ENCODE results near the gene OR5M10.
"Not testable (repeated sequence)": the region's sequence is repeated elsewhere in the genome, so short reads cannot be mapped to it uniquely, and the experiment has no call there.

The OR5M10 gene

DNA sequence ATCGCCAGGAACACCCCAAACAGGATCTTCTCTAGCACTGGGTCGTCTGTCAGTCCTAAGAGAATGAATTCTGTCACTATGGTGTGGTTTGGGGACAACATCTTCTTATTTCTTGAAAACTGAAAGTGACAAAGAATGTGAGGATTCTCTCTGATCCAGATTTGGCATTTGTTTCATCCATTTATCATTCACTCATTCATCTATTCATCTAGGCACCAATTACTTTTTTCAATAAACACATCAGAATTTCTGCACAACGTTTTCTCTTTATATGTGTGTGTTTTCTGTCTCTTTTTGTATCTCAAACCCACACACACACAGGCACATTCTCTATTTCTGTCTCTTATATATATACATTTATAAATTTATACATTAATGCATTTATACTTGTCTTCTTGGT is at the start of gene OR5M10:
OR5M10 (minus strand) TSS at position 101 of the 400 bp plus-strand sequence; CDS start at position 101, 0 bp downstream.
- no peak for DNase-seq

DNA sequence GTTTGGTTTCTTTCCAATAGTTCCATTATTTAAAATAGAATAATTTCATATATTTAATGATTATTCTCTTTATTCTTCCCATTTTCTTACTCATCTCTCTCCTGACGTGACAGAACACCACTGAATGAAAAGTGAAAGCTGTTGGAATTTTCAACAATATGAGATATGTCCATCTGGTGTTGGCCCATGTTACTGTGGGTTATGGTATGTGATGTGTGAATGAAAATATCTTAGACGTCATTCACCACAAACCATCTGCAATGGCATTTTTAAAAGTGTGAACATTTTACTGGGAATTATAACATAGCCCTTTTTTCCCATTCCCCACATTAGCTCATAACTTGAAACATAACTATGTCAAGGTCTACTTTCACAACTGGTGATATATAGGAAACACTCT is 48.4 kb upstream of the OR5M10 start:
- DNase-seq = no peak

DNA sequence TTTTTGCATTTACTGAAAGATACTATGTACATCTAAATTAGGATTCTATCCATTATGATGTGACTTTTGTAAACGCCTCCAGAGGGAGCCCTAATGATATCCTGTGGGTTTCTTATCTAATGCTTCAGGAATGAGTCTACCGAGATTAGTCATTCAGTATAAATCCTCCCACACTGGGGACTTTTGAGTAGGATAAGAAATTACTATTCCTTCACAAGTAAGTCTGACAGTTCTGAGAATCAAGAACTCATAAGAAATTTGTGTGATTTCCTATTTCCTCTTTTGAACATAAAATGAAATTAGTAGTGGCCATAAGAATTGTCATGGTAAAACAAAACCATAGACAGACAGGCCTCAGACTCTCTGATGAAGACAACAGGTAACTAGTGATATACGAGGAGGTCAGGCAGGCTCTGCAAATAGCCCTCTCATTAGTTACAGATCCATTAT is 47.2 kb upstream of the OR5M10 start:
- DNase-seq = no peak

DNA sequence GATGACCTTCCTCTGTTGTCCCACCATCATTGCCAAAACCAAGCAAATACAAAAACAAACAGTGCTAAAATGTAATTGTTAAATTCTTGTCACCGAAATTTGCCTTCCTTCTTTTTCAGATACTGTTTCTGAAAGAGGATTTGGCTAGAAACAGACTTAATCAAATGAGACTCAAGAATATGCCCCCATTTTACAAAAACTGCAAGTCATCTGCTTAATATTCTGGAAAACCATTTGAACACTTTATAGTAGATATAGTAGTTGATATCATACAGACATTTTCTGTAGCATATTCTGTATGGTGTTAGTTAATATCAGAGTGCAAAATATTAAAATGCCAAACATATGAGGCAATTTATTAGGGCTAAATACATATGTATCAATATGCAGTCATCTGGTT is 33.7 kb upstream of the OR5M10 start:
- DNase-seq = no peak

DNA sequence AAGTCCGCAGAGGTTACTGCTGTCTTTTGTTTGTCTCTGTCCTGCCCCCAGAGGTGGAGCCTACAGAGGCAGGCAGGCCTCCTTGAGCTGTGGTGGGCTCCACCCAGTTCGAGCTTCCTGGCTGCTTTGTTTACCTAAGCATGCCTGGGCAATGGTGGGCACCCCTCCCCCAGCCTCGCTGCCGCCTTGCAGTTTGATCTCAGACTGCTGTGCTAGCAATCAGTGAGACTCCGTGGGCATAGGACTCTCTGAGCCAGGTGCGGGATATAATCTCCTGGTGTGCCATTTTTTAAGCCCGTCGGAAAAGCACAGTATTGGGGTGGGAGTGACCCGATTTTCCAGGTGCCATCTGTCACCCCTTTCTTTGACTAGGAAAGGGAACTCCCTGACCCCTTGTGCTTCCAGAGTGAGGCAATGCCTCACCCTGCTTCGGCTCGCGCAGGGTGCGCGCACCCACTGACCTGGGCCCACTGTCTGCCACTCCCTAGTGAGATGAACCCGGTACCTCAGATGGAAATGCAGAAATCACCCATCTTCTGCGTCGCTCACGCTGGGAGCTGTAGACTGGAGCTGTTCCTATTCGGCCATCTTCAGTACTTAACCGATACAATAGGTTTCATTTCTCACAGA is 14.7 kb upstream of the OR5M10 start:
- not testable (repeated sequence) for DNase-seq

DNA sequence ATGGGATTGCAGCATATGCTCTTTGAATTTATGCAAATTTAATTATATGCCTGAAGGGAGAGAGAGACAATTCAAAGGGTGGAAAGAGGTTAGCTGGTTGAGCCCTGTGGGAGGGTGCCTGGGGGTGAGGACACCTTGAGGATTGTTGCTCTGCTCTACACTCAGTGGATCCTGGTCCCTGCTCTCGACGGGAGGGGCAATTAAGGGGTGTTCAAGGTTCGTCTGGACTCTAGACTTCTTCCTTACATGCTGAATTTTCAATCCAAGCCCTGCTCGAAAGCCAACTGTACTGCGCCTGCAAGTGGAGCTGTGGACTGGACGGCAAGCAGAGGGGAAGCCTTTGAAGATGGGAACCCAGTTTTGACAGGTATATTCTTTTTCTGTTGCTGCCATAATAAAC is 18.9 kb downstream of the OR5M10 start:
- no peak for DNase-seq

DNA sequence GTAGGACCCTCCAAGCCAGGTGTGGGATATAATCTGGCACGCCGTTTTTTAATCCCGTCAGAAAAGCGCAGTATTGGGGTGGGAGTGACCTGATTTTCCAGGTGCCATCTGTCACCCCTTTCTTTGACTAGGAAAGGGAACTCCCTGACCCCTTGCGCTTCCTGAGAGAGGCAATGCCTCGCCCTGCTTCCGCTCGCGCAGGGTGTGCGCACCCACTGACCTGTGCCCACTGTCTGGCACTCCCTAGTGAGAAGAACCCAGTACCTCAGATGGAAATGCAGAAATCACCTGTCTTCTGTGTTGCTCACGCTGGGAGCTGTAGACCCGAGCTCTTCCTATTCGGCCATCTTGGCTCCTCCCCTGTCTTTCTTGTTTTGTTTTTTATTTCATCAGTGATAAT is 22.8 kb downstream of the OR5M10 start:
- not testable (repeated sequence) for DNase-seq

DNA sequence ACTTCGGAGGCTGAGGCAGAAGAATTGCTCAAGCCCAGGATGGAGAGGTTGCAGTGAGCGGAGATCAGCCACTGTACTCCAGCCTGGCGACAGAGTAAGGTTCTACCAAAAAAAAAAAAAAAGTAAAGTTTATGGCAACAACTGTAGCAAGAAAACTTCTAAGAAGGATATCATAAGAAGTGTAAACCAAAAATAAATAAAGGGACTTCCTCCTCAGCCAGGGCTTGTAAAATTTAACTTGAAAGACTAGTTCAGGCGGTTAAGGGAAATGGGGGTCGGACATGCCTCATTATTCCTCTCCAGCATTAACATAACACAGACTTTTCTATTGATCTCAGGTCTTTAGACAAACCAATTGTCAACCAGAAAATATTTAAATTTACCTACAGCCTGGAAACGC is 32.0 kb downstream of the OR5M10 start:
- no peak for DNase-seq

DNA sequence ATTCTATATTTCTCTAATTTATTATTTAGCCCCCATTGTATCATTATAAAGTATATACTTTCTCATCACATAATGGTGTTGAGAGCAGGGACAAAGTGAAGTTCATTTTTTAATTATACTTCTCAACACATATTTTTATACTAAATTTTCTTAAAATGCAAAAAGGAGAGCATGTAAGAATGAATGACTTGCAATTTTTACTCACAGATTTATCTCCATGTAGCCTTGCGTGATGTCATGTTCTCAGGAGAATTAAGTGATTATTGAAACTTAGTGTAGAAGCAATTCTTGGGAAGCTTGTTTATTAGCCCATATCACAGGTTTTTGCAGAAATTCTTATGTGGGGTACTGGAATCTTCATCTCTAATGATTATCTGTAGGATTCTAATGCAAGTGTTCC is 33.8 kb downstream of the OR5M10 start:
- no peak for DNase-seq

DNA sequence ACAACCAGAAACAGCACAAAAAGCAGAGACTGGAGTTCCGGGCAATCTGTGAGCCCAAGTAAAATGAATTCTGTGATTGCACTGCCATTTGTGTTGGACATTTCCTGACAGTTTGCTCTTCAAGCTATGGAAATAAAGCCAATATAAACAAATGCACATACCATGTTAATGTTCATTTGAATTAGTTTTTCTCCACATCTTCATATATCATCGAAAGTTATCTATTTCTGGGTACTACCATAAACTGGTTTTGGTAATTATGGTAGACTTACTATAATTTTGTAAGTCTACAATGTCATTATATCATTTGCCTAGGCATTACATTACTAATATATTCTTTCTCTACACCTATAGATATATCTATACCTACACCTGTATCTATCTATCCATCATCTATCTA is 34.4 kb downstream of the OR5M10 start, which contains the start of gene OR5M11:
OR5M11 (minus strand) TSS at position 101 of the 400 bp plus-strand sequence; CDS start at position 101, 0 bp downstream.
- DNase-seq = no peak

DNA sequence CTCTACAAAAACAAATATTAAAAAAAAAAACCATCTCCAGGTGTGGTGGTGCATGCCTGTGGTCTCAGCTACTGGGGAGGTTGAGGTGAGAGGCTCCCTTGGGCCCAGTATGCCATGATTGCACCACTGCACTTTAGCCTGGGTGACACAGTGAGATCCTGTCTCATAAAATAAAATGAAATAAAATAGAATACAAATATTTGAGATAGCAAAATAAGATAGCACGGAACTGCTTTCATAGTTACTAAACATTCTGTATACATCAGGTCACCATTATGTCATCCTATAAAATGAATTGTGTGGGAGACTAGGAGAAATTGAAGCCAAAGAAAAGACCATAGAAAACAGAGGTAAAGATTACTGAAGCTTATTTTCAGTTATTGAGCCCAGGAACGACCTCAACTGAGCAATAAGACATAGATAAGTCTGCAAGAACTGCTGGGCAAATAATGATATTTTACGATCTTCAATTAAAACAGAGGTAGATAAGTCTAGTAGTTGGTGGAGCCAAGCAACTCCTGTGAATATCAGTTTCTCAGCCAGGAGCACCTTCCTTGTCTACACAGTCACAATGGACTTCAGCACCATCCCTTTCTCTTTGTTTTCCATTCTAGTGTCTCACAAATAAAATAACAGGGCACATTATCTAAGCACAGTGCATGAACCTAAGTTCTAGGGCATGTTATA is 44.3 kb downstream of the OR5M10 start:
- no peak for DNase-seq

DNA sequence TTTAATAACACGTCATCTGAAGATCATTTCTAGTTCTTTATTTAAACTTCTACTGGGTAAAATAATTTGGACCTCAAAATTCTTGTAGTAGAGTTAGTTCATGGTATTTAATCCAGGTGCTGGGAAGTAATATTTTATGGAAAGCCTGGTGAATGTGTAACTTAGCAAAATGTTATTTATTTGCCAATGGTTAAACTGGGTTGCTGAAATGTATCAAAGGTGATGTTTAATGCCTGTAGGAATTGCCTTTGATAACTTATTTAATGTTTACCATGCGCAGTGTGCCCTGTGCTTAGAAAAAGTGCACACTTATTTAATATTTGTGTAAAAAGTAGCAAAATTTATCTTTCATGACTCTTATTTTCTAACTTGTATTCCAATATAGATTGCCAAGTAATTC is 45.7 kb downstream of the OR5M10 start:
- DNase-seq = no peak
